ENCODE results near the gene LPXN. TPM values are rescaled to one million over a fixed set of nuclear protein-coding genes. Genes with fewer than 3 reads are reported as not detected.

Gene LPXN
- polyA plus RNA-seq, 2 of the 4 experiments (the other 2 are of a cell fraction) = 2.5 to 6.6 TPM

DNA sequence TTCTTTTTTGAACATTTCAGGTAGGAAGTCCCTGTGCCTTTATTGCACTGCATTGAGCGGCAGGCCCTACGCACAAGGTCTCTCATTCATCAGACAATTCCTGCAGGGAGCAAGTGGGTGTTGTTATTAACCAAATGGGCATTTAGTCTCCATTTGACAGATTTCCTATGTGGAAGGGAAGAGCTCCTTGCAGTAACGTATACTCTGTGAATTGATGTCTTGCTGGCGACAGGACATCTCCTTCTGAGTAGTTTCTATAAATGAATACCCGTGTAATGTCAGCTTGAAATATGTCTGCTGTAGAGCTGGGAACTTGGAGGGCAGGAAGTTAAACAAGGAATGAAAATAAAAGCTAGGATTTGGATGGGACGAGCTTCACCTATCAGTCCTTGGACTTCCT, 71.4 kb downstream of the LPXN start:
- ChIA-PET CTCF (interaction anchor here (1.1 to 2.4 kb wide), 3 partner anchors 9 to 17 kb away, joined by 3 to 10 read pairs (median 4); no protein-coding TSS in a partner anchor), POLR2A (no interaction called here)

GRCh38 chr11:58503361-58503856, 72.2 kb downstream of the LPXN start:
- Histone ChIP-seq H3K4me2 (no peak overlapping the region), H3K4me1 (no peaks in the 10 kb centered on the region), H3K9me3 (no peaks in the 10 kb centered on the region), H3K4me3 (no peak overlapping the region), H3K27ac (no peak overlapping the region)
- ChIA-PET POLR2A (no interaction called here), CTCF (interaction anchor here (1.4 to 2.4 kb wide), 2 partner anchors 10 to 18 kb away, joined by 3 to 10 read pairs; no protein-coding TSS in a partner anchor)
- TF ChIP-seq E2F6 (IDR thresholded peaks at IDR 0.05; ENCODE audit: borderline replicate concordance, low read depth) = no peak
- no peak for DNase-seq (ENCODE audit: low read depth in 1 of 2, low spot score in 1 of 2)
- no peak for ATAC-seq
- WGBS (ENCODE audit: missing lambda C conversion rate) = 47% methylated on average over 4 of the region's 4 CpGs
- no peak for FAIRE-seq

More for the DNA sequence above, 71.4 kb downstream of the LPXN start:
- H3K4me2 ChIP-seq = no peak overlapping the region
- DNase-seq (ENCODE audit: low read depth in 1 of 2, low spot score in 1 of 2) (no peak), FAIRE-seq (no peak), ATAC-seq (no peak)
- no peak overlapping the region for H3K4me3 ChIP-seq
- H3K4me1 ChIP-seq = no peaks in the 10 kb centered on the region
- 42% methylated on average over 6 of the region's 6 CpGs for WGBS (ENCODE audit: missing lambda C conversion rate)
- no peak for TF ChIP-seq KDM1A (IDR thresholded peaks at IDR 0.05; ENCODE audit: low read depth)
- TF ChIP-seq CBX8 (IDR thresholded peaks at IDR 0.05) = no peak
- TF ChIP-seq MAX (IDR thresholded peaks at IDR 0.05) = no peak
- no peak for TF ChIP-seq RFX5 (IDR thresholded peaks at IDR 0.05)
- no peak for TF ChIP-seq KDM5A (IDR thresholded peaks at IDR 0.05)
- TF ChIP-seq, protein P1, sequence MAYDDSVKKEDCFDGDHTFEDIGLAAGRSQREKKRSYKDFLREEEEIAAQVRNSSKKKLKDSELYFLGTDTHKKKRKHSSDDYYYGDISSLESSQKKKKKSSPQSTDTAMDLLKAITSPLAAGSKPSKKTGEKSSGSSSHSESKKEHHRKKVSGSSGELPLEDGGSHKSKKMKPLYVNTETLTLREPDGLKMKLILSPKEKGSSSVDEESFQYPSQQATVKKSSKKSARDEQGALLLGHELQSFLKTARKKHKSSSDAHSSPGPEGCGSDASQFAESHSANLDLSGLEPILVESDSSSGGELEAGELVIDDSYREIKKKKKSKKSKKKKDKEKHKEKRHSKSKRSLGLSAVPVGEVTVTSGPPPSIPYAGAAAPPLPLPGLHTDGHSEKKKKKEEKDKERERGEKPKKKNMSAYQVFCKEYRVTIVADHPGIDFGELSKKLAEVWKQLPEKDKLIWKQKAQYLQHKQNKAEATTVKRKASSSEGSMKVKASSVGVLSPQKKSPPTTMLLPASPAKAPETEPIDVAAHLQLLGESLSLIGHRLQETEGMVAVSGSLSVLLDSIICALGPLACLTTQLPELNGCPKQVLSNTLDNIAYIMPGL (CRISPR knock-in tag; IDR thresholded peaks at IDR 0.05; ENCODE audit: borderline replicate concordance) = no peak
- TF ChIP-seq, protein P2, sequence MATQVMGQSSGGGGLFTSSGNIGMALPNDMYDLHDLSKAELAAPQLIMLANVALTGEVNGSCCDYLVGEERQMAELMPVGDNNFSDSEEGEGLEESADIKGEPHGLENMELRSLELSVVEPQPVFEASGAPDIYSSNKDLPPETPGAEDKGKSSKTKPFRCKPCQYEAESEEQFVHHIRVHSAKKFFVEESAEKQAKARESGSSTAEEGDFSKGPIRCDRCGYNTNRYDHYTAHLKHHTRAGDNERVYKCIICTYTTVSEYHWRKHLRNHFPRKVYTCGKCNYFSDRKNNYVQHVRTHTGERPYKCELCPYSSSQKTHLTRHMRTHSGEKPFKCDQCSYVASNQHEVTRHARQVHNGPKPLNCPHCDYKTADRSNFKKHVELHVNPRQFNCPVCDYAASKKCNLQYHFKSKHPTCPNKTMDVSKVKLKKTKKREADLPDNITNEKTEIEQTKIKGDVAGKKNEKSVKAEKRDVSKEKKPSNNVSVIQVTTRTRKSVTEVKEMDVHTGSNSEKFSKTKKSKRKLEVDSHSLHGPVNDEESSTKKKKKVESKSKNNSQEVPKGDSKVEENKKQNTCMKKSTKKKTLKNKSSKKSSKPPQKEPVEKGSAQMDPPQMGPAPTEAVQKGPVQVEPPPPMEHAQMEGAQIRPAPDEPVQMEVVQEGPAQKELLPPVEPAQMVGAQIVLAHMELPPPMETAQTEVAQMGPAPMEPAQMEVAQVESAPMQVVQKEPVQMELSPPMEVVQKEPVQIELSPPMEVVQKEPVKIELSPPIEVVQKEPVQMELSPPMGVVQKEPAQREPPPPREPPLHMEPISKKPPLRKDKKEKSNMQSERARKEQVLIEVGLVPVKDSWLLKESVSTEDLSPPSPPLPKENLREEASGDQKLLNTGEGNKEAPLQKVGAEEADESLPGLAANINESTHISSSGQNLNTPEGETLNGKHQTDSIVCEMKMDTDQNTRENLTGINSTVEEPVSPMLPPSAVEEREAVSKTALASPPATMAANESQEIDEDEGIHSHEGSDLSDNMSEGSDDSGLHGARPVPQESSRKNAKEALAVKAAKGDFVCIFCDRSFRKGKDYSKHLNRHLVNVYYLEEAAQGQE (IDR thresholded peaks at IDR 0.05) = no peak
- no peak for TF ChIP-seq SMC3 (IDR thresholded peaks at IDR 0.05)
- no peak for TF ChIP-seq CHD2 (IDR thresholded peaks at IDR 0.05; ENCODE audit: low read length, partially characterized antibody)
- TF ChIP-seq EHMT2 (IDR thresholded peaks at IDR 0.05; ENCODE audit: low read depth) = no peak
- H3K9me3 ChIP-seq = no peaks in the 10 kb centered on the region
- no peak overlapping the region for H3K27ac ChIP-seq

DNA sequence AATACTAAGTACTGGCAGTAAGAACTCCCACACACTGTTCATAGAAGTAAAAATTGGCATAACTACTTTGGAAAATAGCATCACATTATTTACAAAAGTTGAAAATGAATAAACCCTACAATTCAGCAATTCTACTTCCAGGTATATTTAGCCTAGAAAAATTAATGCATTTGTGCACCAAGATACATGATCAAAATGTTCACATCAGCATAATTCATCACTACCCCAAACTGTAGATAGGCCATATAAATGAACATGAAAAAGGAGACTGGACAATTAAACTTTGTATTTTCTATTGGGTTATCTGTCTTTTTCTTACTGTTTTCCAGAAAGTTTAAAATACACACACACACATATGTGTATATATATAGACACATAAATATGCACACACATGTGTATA, 73.7 kb downstream of the LPXN start:
- H3K4me1 ChIP-seq = no peaks in the 10 kb centered on the region
- ATAC-seq (no peak), FAIRE-seq (no peak), DNase-seq (ENCODE audit: low read depth in 1 of 2, low spot score in 1 of 2) (no peak)
- ChIA-PET CTCF (no interaction called here), POLR2A (no interaction called here)
- TF ChIP-seq MAFK (IDR thresholded peaks at IDR 0.05; ENCODE audit: partially characterized antibody) (peak; percentile 65), HEYL (CRISPR knock-in tag; IDR thresholded peaks at IDR 0.05) (no peak)
- no peak overlapping the region for H3K4me3 ChIP-seq
- no peaks in the 10 kb centered on the region for H3K9me3 ChIP-seq
- H3K27ac ChIP-seq = no peak overlapping the region
- H3K4me2 ChIP-seq = no peak overlapping the region

GRCh38 chr11:58498464-58498863, 77.2 kb downstream of the LPXN start:
- ATAC-seq = no peak
- DNase-seq (ENCODE audit: low read depth in 1 of 2, low spot score in 1 of 2) = no peak
- FAIRE-seq = no peak
- Histone ChIP-seq H3K27ac (no peak overlapping the region), H3K9me3 (no peaks in the 10 kb centered on the region), H3K4me1 (no peaks in the 10 kb centered on the region), H3K4me3 (no peak overlapping the region), H3K4me2 (no peak overlapping the region)
- WGBS (ENCODE audit: missing lambda C conversion rate) = 4% methylated on average over 2 of the region's 2 CpGs
- TF ChIP-seq HES2 (IDR thresholded peaks at IDR 0.05) (no peak), NFE2L2 (conservative IDR thresholded peaks at IDR 0.05; ENCODE audit: low read length) (no peak), PHF8 (IDR thresholded peaks at IDR 0.05; ENCODE audit: borderline replicate concordance, low read depth) (no peak), SMC3 (IDR thresholded peaks at IDR 0.05) (no peak), CBX8 (IDR thresholded peaks at IDR 0.05) (no peak), PBX3 (IDR thresholded peaks at IDR 0.05) (no peak), ESRRA (IDR thresholded peaks at IDR 0.05; ENCODE audit: borderline replicate concordance, low read length) (no peak), E2F6 (IDR thresholded peaks at IDR 0.05; ENCODE audit: borderline replicate concordance, low read depth) (no peak), ZC3H11A (IDR thresholded peaks at IDR 0.05) (no peak)
- TF ChIP-seq, protein P3, sequence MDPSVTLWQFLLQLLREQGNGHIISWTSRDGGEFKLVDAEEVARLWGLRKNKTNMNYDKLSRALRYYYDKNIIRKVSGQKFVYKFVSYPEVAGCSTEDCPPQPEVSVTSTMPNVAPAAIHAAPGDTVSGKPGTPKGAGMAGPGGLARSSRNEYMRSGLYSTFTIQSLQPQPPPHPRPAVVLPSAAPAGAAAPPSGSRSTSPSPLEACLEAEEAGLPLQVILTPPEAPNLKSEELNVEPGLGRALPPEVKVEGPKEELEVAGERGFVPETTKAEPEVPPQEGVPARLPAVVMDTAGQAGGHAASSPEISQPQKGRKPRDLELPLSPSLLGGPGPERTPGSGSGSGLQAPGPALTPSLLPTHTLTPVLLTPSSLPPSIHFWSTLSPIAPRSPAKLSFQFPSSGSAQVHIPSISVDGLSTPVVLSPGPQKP (IDR thresholded peaks at IDR 0.05; ENCODE audit: low read depth, low read length) = no peak
- ChIA-PET CTCF (no interaction called here), POLR2A (no interaction called here)

All from A549 (cell line).